Measurements from ENCODE around the gene SGSM1.

DNA sequence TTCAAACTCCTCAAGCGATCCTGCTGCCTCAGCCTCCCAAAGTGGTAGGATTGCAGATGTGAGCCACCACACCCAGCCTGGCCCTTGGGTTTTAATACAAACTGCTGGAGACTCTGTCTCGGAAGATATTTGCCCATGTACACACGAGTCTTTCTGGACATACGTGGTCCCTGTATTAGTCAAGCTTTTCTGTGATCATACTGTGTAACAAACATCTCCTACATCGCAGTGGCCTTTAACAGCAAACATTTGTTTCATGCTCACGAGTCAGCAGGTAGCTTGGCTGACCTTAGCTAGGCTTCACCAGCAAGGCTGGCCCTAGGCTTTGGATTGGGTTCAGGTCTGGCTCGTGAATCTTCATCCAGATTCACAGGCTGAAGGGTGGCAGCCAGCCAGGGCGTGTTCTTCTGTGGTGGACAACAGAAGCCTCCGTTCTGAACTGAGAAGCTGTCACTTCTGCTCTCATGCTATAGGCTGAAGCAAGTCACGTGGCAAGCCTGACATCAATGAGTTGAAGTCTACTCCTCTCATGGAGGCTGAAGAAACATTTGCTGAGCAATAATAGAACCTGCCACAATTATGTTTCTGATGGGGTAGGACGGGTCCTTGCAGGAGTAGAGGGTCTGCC is 155.3 kb downstream of the SGSM1 start:
- TF ChIP-seq ZSCAN29 (IDR thresholded peaks at IDR 0.05) (no peak), CTCF (IDR thresholded peaks at IDR 0.05 in 2 of 3, conservative IDR thresholded peaks at IDR 0.05 in 1 of 3; ENCODE audit: control insufficient read depth in 2 of 3, extremely low read depth in 1 of 3, insufficient read depth in 1 of 3, low read depth in 3 of 3, low read length in 3 of 3) (no peak), NFIC (IDR thresholded peaks at IDR 0.05; ENCODE audit: low read depth, low read length) (no peak), POLR2A (IDR thresholded peaks at IDR 0.05; ENCODE audit: low read depth, low read length) (no peak), ZBTB40 (IDR thresholded peaks at IDR 0.05; ENCODE audit: borderline replicate concordance) (no peak), NR2C1 (IDR thresholded peaks at IDR 0.05) (no peak), BACH1 (IDR thresholded peaks at IDR 0.05; ENCODE audit: borderline replicate concordance) (no peak), SMAD5 (IDR thresholded peaks at IDR 0.05; ENCODE audit: low read depth) (no peak), ZZZ3 (IDR thresholded peaks at IDR 0.05; ENCODE audit: control insufficient read depth, insufficient read length, low read depth) (no peak), HDAC2 (IDR thresholded peaks at IDR 0.05) (no peak), ZNF592 (IDR thresholded peaks at IDR 0.05) (no peak), NR2C2 (IDR thresholded peaks at IDR 0.05; ENCODE audit: borderline replicate concordance, control insufficient read depth, insufficient read length, low read depth) (no peak)
- TF ChIP-seq, protein P1, sequence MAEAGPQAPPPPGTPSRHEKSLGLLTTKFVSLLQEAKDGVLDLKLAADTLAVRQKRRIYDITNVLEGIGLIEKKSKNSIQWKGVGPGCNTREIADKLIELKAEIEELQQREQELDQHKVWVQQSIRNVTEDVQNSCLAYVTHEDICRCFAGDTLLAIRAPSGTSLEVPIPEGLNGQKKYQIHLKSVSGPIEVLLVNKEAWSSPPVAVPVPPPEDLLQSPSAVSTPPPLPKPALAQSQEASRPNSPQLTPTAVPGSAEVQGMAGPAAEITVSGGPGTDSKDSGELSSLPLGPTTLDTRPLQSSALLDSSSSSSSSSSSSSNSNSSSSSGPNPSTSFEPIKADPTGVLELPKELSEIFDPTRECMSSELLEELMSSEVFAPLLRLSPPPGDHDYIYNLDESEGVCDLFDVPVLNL (IDR thresholded peaks at IDR 0.05; ENCODE audit: low read depth, low read length) = no peak

Measured in GM12878 (cell line).